ENCODE results near the gene MS4A6E.

- no peak for TF ChIP-seq POLR2A (IDR thresholded peaks at IDR 0.05)
- TF ChIP-seq CTCF (IDR thresholded peaks at IDR 0.05): no peak
- TF ChIP-seq POLR2AphosphoS5 (IDR thresholded peaks at IDR 0.05): no peak
- TF ChIP-seq EP300 (IDR thresholded peaks at IDR 0.05): no peak
These were observed 43.3 kb downstream of the MS4A6E start for GRCh38 chr11:60370252-60370810.
